ENCODE data around the gene TMEM231.

- TF ChIP-seq, protein P1, sequence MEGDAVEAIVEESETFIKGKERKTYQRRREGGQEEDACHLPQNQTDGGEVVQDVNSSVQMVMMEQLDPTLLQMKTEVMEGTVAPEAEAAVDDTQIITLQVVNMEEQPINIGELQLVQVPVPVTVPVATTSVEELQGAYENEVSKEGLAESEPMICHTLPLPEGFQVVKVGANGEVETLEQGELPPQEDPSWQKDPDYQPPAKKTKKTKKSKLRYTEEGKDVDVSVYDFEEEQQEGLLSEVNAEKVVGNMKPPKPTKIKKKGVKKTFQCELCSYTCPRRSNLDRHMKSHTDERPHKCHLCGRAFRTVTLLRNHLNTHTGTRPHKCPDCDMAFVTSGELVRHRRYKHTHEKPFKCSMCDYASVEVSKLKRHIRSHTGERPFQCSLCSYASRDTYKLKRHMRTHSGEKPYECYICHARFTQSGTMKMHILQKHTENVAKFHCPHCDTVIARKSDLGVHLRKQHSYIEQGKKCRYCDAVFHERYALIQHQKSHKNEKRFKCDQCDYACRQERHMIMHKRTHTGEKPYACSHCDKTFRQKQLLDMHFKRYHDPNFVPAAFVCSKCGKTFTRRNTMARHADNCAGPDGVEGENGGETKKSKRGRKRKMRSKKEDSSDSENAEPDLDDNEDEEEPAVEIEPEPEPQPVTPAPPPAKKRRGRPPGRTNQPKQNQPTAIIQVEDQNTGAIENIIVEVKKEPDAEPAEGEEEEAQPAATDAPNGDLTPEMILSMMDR (IDR thresholded peaks at IDR 0.05 in 8 of 11, conservative IDR thresholded peaks at IDR 0.05 in 3 of 11): no peak
- no peak for TF ChIP-seq POLR2AphosphoS5 (IDR thresholded peaks at IDR 0.05)
- TF ChIP-seq POLR2A (IDR thresholded peaks at IDR 0.05): no peak
These were observed 20.7 kb downstream of the TMEM231 start for GRCh38 chr16:75535211-75535843.

Measured in spleen (tissue), 7 donors.